K562 (cell line): ENCODE measurements around the gene OR2A12. TPM values are rescaled to one million over a fixed set of nuclear protein-coding genes. Genes with fewer than 3 reads are reported as not detected.

Source experiments
- ATAC-seq: fragments of 200-7000 bp; cut with Tn5 transposase; 3 replicates; pipeline ENCODE4 v1.9.1; 2020; ENCODE audit warnings: moderate library complexity
- BruUV-seq: library from RNA; stranded (reverse); fragments of 400-500 nt; replicated peaks from 2 replicates; lab custom pipeline; 2021; lab: Mats Ljungman, UMichigan
- CTCF ChIA-PET: fragments of 300-600 bp; formaldehyde crosslinking; extraction: SDS; loops from one replicate; lab custom pipeline; 2021; ENCODE audit warnings: low intra/inter-chr PET ratio; lab: Yijun Ruan, JAX
- POLR2A ChIA-PET: fragments of 300-600, 350-650 bp; sonication (Branson Sonifier 250); formaldehyde crosslinking; extraction: SDS; loops from one replicate; lab custom pipeline; 2021; ENCODE audit warnings: antibody characterized with exemption, inconsistent platforms; lab: Yijun Ruan, JAX
- DNase-seq, 4 experiments: peaks; one replicate each; pipeline versions ENCODE4 v3.0.0 to v3.0.0-alpha.2; 2011 to 2018; ENCODE audit warnings: low spot score in 3 of 4, mixed read lengths in 3 of 4; ENCODE audit errors: extremely low read depth in 1 of 4
- FAIRE-seq: peaks from 2 replicates; lab custom pipeline; 2011; peaks lifted over from hg19 to GRCh38; lab: Jason Lieb, UNC
- H2AFZ ChIP-seq: 2 replicates; pipeline ENCODE4 v1.6.0; 2011; ENCODE audit warnings: low read depth, low read length, control low read depth, inconsistent platforms
- H3K27ac ChIP-seq: fragments of 200-600 bp; 3 replicates; pipeline ENCODE4 v1.8.0; 2011; ENCODE audit warnings: low read depth, mild to moderate bottlenecking, control low read depth, inconsistent platforms, low read length, moderate library complexity, mixed read lengths; ENCODE audit errors: extremely low read depth
- H3K27me3 ChIP-seq, 2 experiments: fragments of 300-600 bp in 1 of 2; 2 replicates in 1 of 2; 3 replicates in 1 of 2; pipeline versions ENCODE4 v1.6.0 to v1.8.0; 2011; ENCODE audit warnings: inconsistent platforms in 2 of 2, low read length in 2 of 2, mild to moderate bottlenecking in 1 of 2, mixed read lengths in 1 of 2, moderate library complexity in 1 of 2; ENCODE audit not compliant: control insufficient read depth in 2 of 2, insufficient read depth in 2 of 2
- H3K36me3 ChIP-seq: fragments of 300-600 bp; 3 replicates; pipeline ENCODE4 v1.8.0; 2011; ENCODE audit warnings: mild to moderate bottlenecking, low read length, inconsistent platforms; ENCODE audit not compliant: control insufficient read depth, insufficient read depth
- H3K4me1 ChIP-seq, 2 experiments: fragments of 200-600 bp in 1 of 2; replicated peaks in 1 of 2; 2 replicates in 1 of 2; 3 replicates in 1 of 2; pipeline versions ENCODE4 v1.5.1 to v1.8.0; 2011; ENCODE audit warnings: inconsistent platforms in 2 of 2, low read length in 2 of 2, mild to moderate bottlenecking in 1 of 2, mixed read lengths in 1 of 2, moderate library complexity in 1 of 2; ENCODE audit not compliant: control insufficient read depth in 2 of 2, insufficient read depth in 2 of 2
- H3K4me2 ChIP-seq: 2 replicates; pipeline ENCODE4 v1.6.1; 2011; ENCODE audit warnings: low read length, control low read depth, inconsistent platforms, mixed read lengths; ENCODE audit not compliant: insufficient read depth
- H3K4me3 ChIP-seq: fragments of 200-600 bp; sonication (generic), shearing (Covaris generic); 2 replicates; pipeline ENCODE4 v1.5.1; 2016; ENCODE audit warnings: control low read depth, inconsistent platforms
- H3K79me2 ChIP-seq: fragments of 200-600 bp; 3 replicates; pipeline ENCODE4 v1.8.0; 2011; ENCODE audit warnings: low read length, inconsistent platforms; ENCODE audit not compliant: control insufficient read depth, insufficient read depth
- H3K9ac ChIP-seq, 2 experiments: 2 replicates each; pipeline versions ENCODE4 v1.6.0 to v1.6.1; 2011; ENCODE audit warnings: low read depth in 2 of 2, low read length in 2 of 2, control low read depth in 1 of 2, inconsistent platforms in 1 of 2, mild to moderate bottlenecking in 1 of 2, mixed read lengths in 1 of 2; ENCODE audit not compliant: insufficient read depth in 1 of 2
- H3K9me1 ChIP-seq: one replicate; pipeline ENCODE4 v1.6.0; 2011; ENCODE audit warnings: inconsistent platforms, mild to moderate bottlenecking, low read length, moderate library complexity; ENCODE audit not compliant: control insufficient read depth, insufficient read depth
- H3K9me3 ChIP-seq: replicated peaks from 2 replicates; pipeline ENCODE4 v1.5.1; 2011; ENCODE audit warnings: low read depth, low read length, inconsistent platforms; ENCODE audit not compliant: control insufficient read depth, insufficient read depth
- H4K20me1 ChIP-seq: replicated peaks from 2 replicates; pipeline ENCODE4 v1.6.1; 2011; ENCODE audit warnings: low read length, inconsistent platforms, mixed read lengths; ENCODE audit not compliant: control insufficient read depth, insufficient read depth
- EHMT2 ChIP-seq: fragments of 450-650 bp; IDR thresholded peaks from 2 replicates; pipeline ENCODE4 v1.6.1; 2018; ENCODE audit warnings: antibody characterized with exemption
- GATA2 ChIP-seq: sonication (generic); formaldehyde crosslinking; IDR thresholded peaks from 2 replicates; pipeline ENCODE4 v1.4.0; 2020; ENCODE audit warnings: mild to moderate bottlenecking, missing genetic modification reagents
- JUNB ChIP-seq: fragments of 450-650 bp; formaldehyde crosslinking; conservative IDR thresholded peaks from 2 replicates; pipeline ENCODE4 v1.4.0; 2020; ENCODE audit warnings: mild to moderate bottlenecking
- MAFK ChIP-seq: IDR thresholded peaks from 2 replicates; pipeline ENCODE4 v1.6.1; 2011; ENCODE audit warnings: low read length, improper control_type of control experiment
- MED1 ChIP-seq: sonication (generic); formaldehyde crosslinking; IDR thresholded peaks from 2 replicates; pipeline ENCODE4 v1.8.1; 2023; ENCODE audit warnings: missing genetic modification reagents, borderline replicate concordance
- NCOR1 ChIP-seq: fragments of 450-650 bp; IDR thresholded peaks from 2 replicates; pipeline ENCODE4 v1.6.1; 2016; ENCODE audit warnings: mild to moderate bottlenecking, moderate library complexity
- PML ChIP-seq: IDR thresholded peaks from 2 replicates; pipeline ENCODE4 v1.6.1; 2012; ENCODE audit warnings: low read length, inconsistent platforms
- RHOXF2B ChIP-seq: fragments of 250-450 bp; sonication (Bioruptor Pico); conservative IDR thresholded peaks from 2 replicates; pipeline ENCODE4 v1.5.1; 2021
- SIN3A ChIP-seq, 2 experiments: fragments of 150-350 bp in 1 of 2; IDR thresholded peaks; 2 replicates each; pipeline ENCODE4 v1.6.1; 2011 to 2016; ENCODE audit warnings: borderline replicate concordance in 2 of 2, low read depth in 2 of 2, low read length in 2 of 2, mild to moderate bottlenecking in 2 of 2, moderate library complexity in 2 of 2; ENCODE audit not compliant: control insufficient read depth in 1 of 2
- XRCC3 ChIP-seq: fragments of 450-650 bp; IDR thresholded peaks from 2 replicates; pipeline ENCODE4 v1.6.1; 2017; ENCODE audit warnings: mild to moderate bottlenecking, moderate library complexity
- ZBTB1 ChIP-seq: sonication (generic); formaldehyde crosslinking; IDR thresholded peaks from 2 replicates; pipeline ENCODE4 v1.8.1; 2023; ENCODE audit warnings: missing genetic modification reagents, low read depth, mild to moderate bottlenecking, borderline replicate concordance
- ZNF75A ChIP-seq: fragments of 450-650 bp; formaldehyde crosslinking; IDR thresholded peaks from 2 replicates; pipeline ENCODE4 v1.4.0; 2020; ENCODE audit warnings: mild to moderate bottlenecking
- ZNF77 ChIP-seq: fragments of 250-450 bp; sonication (Bioruptor Pico); IDR thresholded peaks from 2 replicates; pipeline ENCODE4 v1.5.0; 2020
- WGBS: fragments of 100-300 bp; shearing (Covaris generic); methylation state at CpG from one replicate; pipeline ENCODE4 v1.1.6; 2016; ENCODE audit warnings: low coverage, mixed read lengths; ENCODE audit not compliant: insufficient coverage; ENCODE audit errors: missing lambda C conversion rate; 5-methylcytosine and 5-hydroxymethylcytosine counted together
- in situ Hi-C: fragments of 300-500 bp; cut with MboI; formaldehyde crosslinking; loops from 4 replicates; pipeline ENCODE4 v1.15.0; 2018; ENCODE audit warnings: inconsistent platforms, mixed read lengths
- intact Hi-C: fragments of 100-400 bp; cut with micrococcal nuclease; formaldehyde crosslinking; loops from 2 replicates; pipeline ENCODE4 v1.14.2; 2022
- polyA plus RNA-seq, 8 experiments: library from polyadenylated mRNA; depleted of rRNA in 4 of 8; stranded (reverse) in 5 of 8; unstranded in 3 of 8; fragments of >200 nt; fragmentation: Nextera tagmentation in 2 of 8; fragmentation: Illumina TruSeq in 1 of 8; extraction: Ambion mirVana in 2 of 8; extraction: Trizol in 1 of 8; gene quantifications; 2 replicates each; pipeline versions ENCODE4 v1.2.1 to v1.2.3, GENCODE V29; 2011 to 2014; ENCODE audit warnings: inconsistent platforms in 1 of 8, missing spikeins in 1 of 8
- total RNA-seq, 7 experiments: library from RNA; depleted of rRNA in 6 of 7; stranded (reverse); fragments of >200 nt in 6 of 7; fragmentation: Illumina TruSeq in 2 of 7; extraction: Trizol in 2 of 7; gene quantifications; 2 replicates each; pipeline versions ENCODE4 v1.2.1 to v1.2.3, GENCODE V29; 2011 to 2021; ENCODE audit warnings: low replicate concordance in 1 of 7
- TF ChIP-seq, protein P1 (sequence below), 2 experiments: fragments of 450-650 bp in 1 of 2; IDR thresholded peaks; 2 replicates each; pipeline ENCODE4 v1.6.1; 2011 to 2017; ENCODE audit warnings: low read depth in 2 of 2, antibody characterized with exemption in 1 of 2, borderline replicate concordance in 1 of 2, low read length in 1 of 2, mild to moderate bottlenecking in 1 of 2, mixed read lengths in 1 of 2; ENCODE audit not compliant: control insufficient read depth in 1 of 2

Gene OR2A12
- total and polyA plus RNA-seq, 9 of the 15 experiments (the other 6 are each of a cell fraction or from before 2014, with no cell fraction given), result not detected

DNA sequence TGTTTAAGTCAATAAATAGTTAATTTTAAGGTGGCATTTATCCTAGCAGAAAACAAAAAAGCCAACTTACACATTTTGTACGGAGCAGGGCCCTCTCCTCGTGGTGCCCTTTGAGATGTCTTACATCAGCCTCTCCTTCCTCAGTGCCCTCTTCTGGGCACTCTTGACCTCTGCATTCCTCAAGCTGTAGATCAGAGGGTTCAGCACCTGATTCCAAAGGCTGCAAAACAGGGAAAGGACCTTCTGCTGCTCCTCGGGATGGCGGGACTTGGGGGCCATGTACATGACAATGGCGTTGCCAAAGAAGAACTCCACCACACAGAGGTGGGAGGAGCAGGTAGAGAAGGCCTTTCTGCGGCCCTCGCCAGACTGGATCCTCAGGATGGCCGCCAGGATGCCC is 32.3 kb downstream of the OR2A12 start:
- H4K20me1 ChIP-seq, result no peaks in the 10 kb centered on the region
- no peaks in the 10 kb centered on the region for H3K9me3 ChIP-seq
- in situ Hi-C loops (no loop called here), intact Hi-C loops (no loop called here)
- peak; percentile 40; the same call in 1 of the 3 replicates for ATAC-seq
- H3K9me1 ChIP-seq, result no peaks in the 10 kb centered on the region
- no peaks in the 10 kb centered on the region for H3K27me3 ChIP-seq
- no peak for FAIRE-seq
- H3K9ac ChIP-seq, result no peak overlapping the region
- no TSS peak for BruUV-seq
- no peaks in the 10 kb centered on the region for H3K4me1 ChIP-seq
- no peak overlapping the region for H3K27ac ChIP-seq
- DNase-seq, result no peak
- ChIA-PET POLR2A (no interaction called here), CTCF (no interaction called here)
- no peak for TF ChIP-seq MAFK
- no peak for TF ChIP-seq GATA2 (CRISPR knock-in tag)
- WGBS, result 0% methylated on average over 8 of the region's 8 CpGs
- H3K4me3 ChIP-seq, result no peak overlapping the region
- no peak overlapping the region for H3K4me2 ChIP-seq
- no peaks in the 10 kb centered on the region for H3K79me2 ChIP-seq
- H2AFZ ChIP-seq, result no peak overlapping the region
- H3K36me3 ChIP-seq, result no peaks in the 10 kb centered on the region

DNA sequence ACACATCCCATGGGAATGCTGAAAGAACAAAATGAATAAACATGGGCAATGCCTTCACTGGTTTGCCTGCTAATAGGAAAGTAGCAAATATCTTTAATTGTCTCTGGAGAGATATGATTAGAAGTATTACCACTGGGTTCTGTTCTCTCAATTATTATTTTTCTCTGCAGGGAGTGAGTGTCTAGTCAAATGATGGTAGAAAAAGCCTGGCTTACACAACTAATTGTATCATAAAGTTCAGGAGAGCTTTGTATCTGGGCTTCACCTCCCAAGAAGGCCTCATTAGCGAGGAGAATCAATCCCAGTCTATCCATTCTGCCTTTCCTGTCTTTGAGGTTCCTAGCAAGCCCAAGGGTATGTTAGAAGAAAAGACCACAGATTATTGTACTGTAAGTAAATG is 36.8 kb downstream of the OR2A12 start, which contains the start of gene OR2A14:
TSS of gene OR2A14 (plus strand) at position 301 of the 400 bp plus-strand sequence. CDS start 5,937 bp downstream, outside the sequence.
- Histone ChIP-seq H3K79me2 (no peaks in the 10 kb centered on the region), H3K9me3 (no peaks in the 10 kb centered on the region), H3K9me1 (no peaks in the 10 kb centered on the region), H3K36me3 (no peaks in the 10 kb centered on the region), H3K27ac (no peak within 1 kb of the TSS), H3K9ac (no peak within 1 kb of the TSS), H3K4me3 (no peak within 1 kb of the TSS), H4K20me1 (no peaks in the 10 kb centered on the region), H2AFZ (no peak within 1 kb of the TSS), H3K4me1 (no peaks in the 10 kb centered on the region), H3K27me3 (no peaks in the 10 kb centered on the region), H3K4me2 (no peak within 1 kb of the TSS)
- no peak for ATAC-seq
- WGBS, result 0% methylated on average over 1 of the region's 1 CpG
- no peak for FAIRE-seq
- intact Hi-C loops, result no loop called here
- no TSS peak for BruUV-seq
- ChIA-PET CTCF (no interaction called here), POLR2A (no interaction called here)
- in situ Hi-C loops, result no loop called here
- no peak for DNase-seq
- TF ChIP-seq XRCC3, result no peak
- TF ChIP-seq ZBTB1 (CRISPR knock-in tag), result no peak
- TF ChIP-seq NCOR1, result no peak
- no peak for TF ChIP-seq ZNF77 (CRISPR knock-in tag)
- no peak for TF ChIP-seq ZNF75A (CRISPR knock-in tag)
- TF ChIP-seq PML, result no peak
- TF ChIP-seq, protein P1, sequence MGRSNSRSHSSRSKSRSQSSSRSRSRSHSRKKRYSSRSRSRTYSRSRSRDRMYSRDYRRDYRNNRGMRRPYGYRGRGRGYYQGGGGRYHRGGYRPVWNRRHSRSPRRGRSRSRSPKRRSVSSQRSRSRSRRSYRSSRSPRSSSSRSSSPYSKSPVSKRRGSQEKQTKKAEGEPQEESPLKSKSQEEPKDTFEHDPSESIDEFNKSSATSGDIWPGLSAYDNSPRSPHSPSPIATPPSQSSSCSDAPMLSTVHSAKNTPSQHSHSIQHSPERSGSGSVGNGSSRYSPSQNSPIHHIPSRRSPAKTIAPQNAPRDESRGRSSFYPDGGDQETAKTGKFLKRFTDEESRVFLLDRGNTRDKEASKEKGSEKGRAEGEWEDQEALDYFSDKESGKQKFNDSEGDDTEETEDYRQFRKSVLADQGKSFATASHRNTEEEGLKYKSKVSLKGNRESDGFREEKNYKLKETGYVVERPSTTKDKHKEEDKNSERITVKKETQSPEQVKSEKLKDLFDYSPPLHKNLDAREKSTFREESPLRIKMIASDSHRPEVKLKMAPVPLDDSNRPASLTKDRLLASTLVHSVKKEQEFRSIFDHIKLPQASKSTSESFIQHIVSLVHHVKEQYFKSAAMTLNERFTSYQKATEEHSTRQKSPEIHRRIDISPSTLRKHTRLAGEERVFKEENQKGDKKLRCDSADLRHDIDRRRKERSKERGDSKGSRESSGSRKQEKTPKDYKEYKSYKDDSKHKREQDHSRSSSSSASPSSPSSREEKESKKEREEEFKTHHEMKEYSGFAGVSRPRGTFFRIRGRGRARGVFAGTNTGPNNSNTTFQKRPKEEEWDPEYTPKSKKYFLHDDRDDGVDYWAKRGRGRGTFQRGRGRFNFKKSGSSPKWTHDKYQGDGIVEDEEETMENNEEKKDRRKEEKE (IDR thresholded peaks at IDR 0.05; ENCODE audit: borderline replicate concordance in 1 of 2, control insufficient read depth in 1 of 2, low read depth in 2 of 2, low read length in 1 of 2), result no peak
- TF ChIP-seq JUNB, result no peak
- no peak for TF ChIP-seq EHMT2
- TF ChIP-seq MED1 (CRISPR knock-in tag), result no peak
- TF ChIP-seq RHOXF2B (CRISPR knock-in tag), result no peak
- TF ChIP-seq SIN3A (IDR thresholded peaks at IDR 0.05; ENCODE audit: borderline replicate concordance in 2 of 2, control insufficient read depth in 1 of 2, low read depth in 2 of 2, low read length in 2 of 2), result no peak
